HepG2 (cell line): ENCODE results near the gene GOT2. TPM values are rescaled to one million over a fixed set of nuclear protein-coding genes. Genes with fewer than 3 reads are reported as not detected.
"Not testable (repeated sequence)": the region's sequence is repeated elsewhere in the genome, so short reads cannot be mapped to it uniquely, and the experiment has no call there.

Source experiments
- ATAC-seq: fragments of 200-7000 bp; cut with Tn5 transposase; 3 replicates; pipeline ENCODE4 v1.9.1; 2020; ENCODE audit warnings: mild to moderate bottlenecking, moderate library complexity
- BruUV-seq: library from RNA; stranded (reverse); fragments of 400-500 nt; replicated peaks from 2 replicates; lab custom pipeline; 2021; lab: Mats Ljungman, UMichigan
- CTCF ChIA-PET: fragments of 300-600 bp; formaldehyde crosslinking; extraction: SDS; loops from one replicate; lab custom pipeline; 2021; ENCODE audit warnings: low total read pairs, inconsistent platforms, low intra/inter-chr PET ratio; lab: Yijun Ruan, JAX
- POLR2A ChIA-PET: fragments of 350-600 bp; sonication (Branson Sonifier 250); formaldehyde crosslinking; loops from one replicate; lab custom pipeline; 2020; ENCODE audit warnings: antibody characterized with exemption, inconsistent platforms; lab: Yijun Ruan, JAX
- DNase-seq: peaks from one replicate; pipeline ENCODE4 v3.0.0-alpha.2; 2015; ENCODE audit warnings: low spot score
- FAIRE-seq: peaks from 3 replicates; lab custom pipeline; 2011; peaks lifted over from hg19 to GRCh38; lab: Jason Lieb, UNC
- H2AFZ ChIP-seq: one replicate; pipeline ENCODE4 v1.6.1; 2011; ENCODE audit warnings: low read length, inconsistent platforms
- H3K27ac ChIP-seq: fragments of 300-600 bp; 3 replicates; pipeline ENCODE4 v1.8.0; 2011; ENCODE audit warnings: mixed run types, mild to moderate bottlenecking, mixed read lengths, low read length, inconsistent platforms; ENCODE audit not compliant: insufficient read depth; ENCODE audit errors: extremely low read length
- H3K27me3 ChIP-seq, 2 experiments: fragments of 200-600 bp in 1 of 2; 2 replicates in 1 of 2; 3 replicates in 1 of 2; pipeline versions ENCODE4 v1.6.0 to v1.8.0; 2011; ENCODE audit warnings: low read length in 2 of 2, mild to moderate bottlenecking in 2 of 2, moderate library complexity in 2 of 2, inconsistent platforms in 1 of 2; ENCODE audit not compliant: insufficient read depth in 2 of 2, control insufficient read depth in 1 of 2
- H3K36me3 ChIP-seq, 2 experiments: fragments of 200-600 bp in 1 of 2; replicated peaks in 1 of 2; 2 replicates in 1 of 2; 3 replicates in 1 of 2; pipeline versions ENCODE4 v1.5.1 to v1.8.0; 2011; ENCODE audit warnings: low read length in 2 of 2, inconsistent platforms in 1 of 2; ENCODE audit not compliant: insufficient read depth in 2 of 2, control insufficient read depth in 1 of 2
- H3K4me1 ChIP-seq: 2 replicates; pipeline ENCODE4 v1.5.1; 2012; ENCODE audit warnings: low read length, inconsistent platforms; ENCODE audit not compliant: insufficient read depth
- H3K4me2 ChIP-seq: 2 replicates; pipeline ENCODE4 v1.6.0; 2011; ENCODE audit warnings: low read depth, low read length, inconsistent platforms
- H3K4me3 ChIP-seq, 3 experiments: fragments of 200-600 bp in 1 of 3; sonication (generic), shearing (Covaris generic) in 1 of 3; replicated peaks in 1 of 3; 2 replicates each; pipeline ENCODE4 v1.5.1; 2011 to 2016; ENCODE audit warnings: low read length in 3 of 3, inconsistent platforms in 2 of 3, low read depth in 2 of 3, mild to moderate bottlenecking in 2 of 3, control low read depth in 1 of 3, mixed read lengths in 1 of 3; ENCODE audit not compliant: insufficient read depth in 1 of 3
- H3K79me2 ChIP-seq: one replicate; pipeline ENCODE4 v1.6.1; 2011; ENCODE audit warnings: low read length, inconsistent platforms; ENCODE audit not compliant: insufficient read depth
- H3K9ac ChIP-seq: 2 replicates; pipeline ENCODE4 v1.6.0; 2011; ENCODE audit warnings: mild to moderate bottlenecking, low read depth, low read length, inconsistent platforms; ENCODE audit not compliant: insufficient read depth
- H3K9me3 ChIP-seq: 2 replicates; pipeline ENCODE4 v1.5.1; 2012; ENCODE audit warnings: mild to moderate bottlenecking, low read length
- H4K20me1 ChIP-seq: 2 replicates; pipeline ENCODE4 v1.6.0; 2011; ENCODE audit warnings: inconsistent platforms, mild to moderate bottlenecking, low read length, moderate library complexity; ENCODE audit not compliant: insufficient read depth
- CEBPB ChIP-seq: IDR thresholded peaks from 2 replicates; pipeline ENCODE4 v1.6.1; 2011; ENCODE audit warnings: low read depth, low read length, improper control_type of control experiment, borderline replicate concordance
- CHD4 ChIP-seq: fragments of 200-600 bp; sonication (generic); IDR thresholded peaks from 2 replicates; pipeline ENCODE4 v1.7.0; 2017; ENCODE audit warnings: mild to moderate bottlenecking, low read length, borderline replicate concordance
- CREB1 ChIP-seq, 2 experiments: fragments of 450-650 bp in 1 of 2; IDR thresholded peaks; 2 replicates each; pipeline ENCODE4 v1.6.1; 2016 to 2017; ENCODE audit warnings: control low read depth in 1 of 2, mild to moderate bottlenecking in 1 of 2, missing compliant biosample characterization in 1 of 2, missing genetic modification characterization in 1 of 2
- SETDB1 ChIP-seq: sonication (generic); formaldehyde crosslinking; IDR thresholded peaks from 2 replicates; pipeline ENCODE4 v1.5.1; 2020; ENCODE audit warnings: missing genetic modification reagents, mild to moderate bottlenecking, borderline replicate concordance
- SMYD3 ChIP-seq: sonication (generic); formaldehyde crosslinking; IDR thresholded peaks from 2 replicates; pipeline ENCODE4 v1.8.1; 2023; ENCODE audit warnings: mild to moderate bottlenecking, missing genetic modification reagents
- SOX5 ChIP-seq: IDR thresholded peaks from 2 replicates; pipeline ENCODE4 v1.6.1; 2016; ENCODE audit warnings: borderline replicate concordance
- ZFP36 ChIP-seq: fragments of 150-350 bp; IDR thresholded peaks from 2 replicates; pipeline ENCODE4 v1.6.1; 2018; ENCODE audit warnings: borderline replicate concordance, low read length, low read depth; ENCODE audit not compliant: partially characterized antibody
- ZMYM3 ChIP-seq: sonication (generic); formaldehyde crosslinking; IDR thresholded peaks from 2 replicates; pipeline ENCODE4 v1.5.1; 2020; ENCODE audit warnings: mild to moderate bottlenecking, missing genetic modification reagents
- ZNF292 ChIP-seq: sonication (generic); formaldehyde crosslinking; IDR thresholded peaks from 2 replicates; pipeline ENCODE4 v1.8.1; 2022; ENCODE audit warnings: mild to moderate bottlenecking, low read depth, missing genetic modification reagents, borderline replicate concordance
- ZNF33A ChIP-seq: sonication (generic); formaldehyde crosslinking; IDR thresholded peaks from 2 replicates; pipeline ENCODE4 v1.5.1; 2020; ENCODE audit warnings: missing genetic modification reagents, mild to moderate bottlenecking, moderate library complexity, borderline replicate concordance
- ZNF460 ChIP-seq: sonication (generic); formaldehyde crosslinking; IDR thresholded peaks from 2 replicates; pipeline ENCODE4 v1.5.1; 2020; ENCODE audit warnings: missing genetic modification reagents, mild to moderate bottlenecking, borderline replicate concordance
- ZNF563 ChIP-seq: sonication (generic); formaldehyde crosslinking; IDR thresholded peaks from 2 replicates; pipeline ENCODE4 v1.8.0; 2022; ENCODE audit warnings: mild to moderate bottlenecking, moderate library complexity, missing genetic modification reagents
- ZNF770 ChIP-seq: sonication (generic); formaldehyde crosslinking; IDR thresholded peaks from 2 replicates; pipeline ENCODE4 v1.5.0; 2020; ENCODE audit warnings: mild to moderate bottlenecking, missing genetic modification reagents
- WGBS: methylation state at CpG from one replicate; pipeline ENCODE4 v1.1.6; 2017; ENCODE audit warnings: low lambda C conversion rate; 5-methylcytosine and 5-hydroxymethylcytosine counted together
- in situ Hi-C: cut with HindIII; loops from 2 replicates; pipeline ENCODE4 v1.10.0; 2017; ENCODE audit warnings: low pct_unique_long_range_greater_than_20kb; ENCODE audit not compliant: extremely low pct_ligation_motif_present
- intact Hi-C: fragments of 100-400 bp; cut with micrococcal nuclease; formaldehyde crosslinking; loops from one replicate; pipeline ENCODE4 v1.10.0; 2022; ENCODE audit not compliant: unreplicated experiment
- polyA plus RNA-seq, 8 experiments: library from polyadenylated mRNA; depleted of rRNA in 3 of 8; stranded (reverse) in 7 of 8; unstranded in 1 of 8; fragments of >200 nt; fragmentation: Illumina TruSeq in 4 of 8; extraction: Trizol in 4 of 8; gene quantifications; 2 replicates each; pipeline versions ENCODE4 v1.2.1 to v1.2.3, GENCODE V29; 2011 to 2016; ENCODE audit warnings: low read depth in 4 of 8, missing spikeins in 1 of 8, mixed read lengths in 1 of 8; ENCODE audit not compliant: insufficient read depth in 1 of 8
- total RNA-seq, 5 experiments: library from RNA; depleted of rRNA; stranded (reverse); fragments of >200 nt; fragmentation: Illumina TruSeq; extraction: Trizol; gene quantifications; 2 replicates each; pipeline ENCODE4 v1.2.3, GENCODE V29; 2016; ENCODE audit warnings: low read depth in 1 of 5

GOT2 gene
- total and polyA plus RNA-seq, 2 of the 13 experiments (the other 11 are each of a cell fraction or from before 2014, with no cell fraction given), result 32.6 to 121 TPM

- POLR2A ChIA-PET, result interaction anchor here (1.7 kb wide), 1 partner anchor 54 kb away, joined by 5 read pairs; the partner anchor contains the start of gene SLC38A7
- Histone ChIP-seq H4K20me1 (no peaks in the 10 kb centered on the region), H3K9me3 (no peaks in the 10 kb centered on the region), H3K9ac (no peak overlapping the region), H3K27ac (no peak overlapping the region), H3K4me2 (no peak overlapping the region), H3K4me1 (peaks cover 32% of the 10 kb centered on the region)
- ATAC-seq, result no peak
- TF ChIP-seq ZNF460, result peak; percentile 87
- TF ChIP-seq CREB1 (IDR thresholded peaks at IDR 0.05), result no peak
- TF ChIP-seq CREB1 (CRISPR knock-in tag; IDR thresholded peaks at IDR 0.05), result no peak
- peak; percentile 82 for TF ChIP-seq ZFP36
- peak; percentile 49; the same call in 1 of the 2 replicates for TF ChIP-seq ZNF770 (CRISPR knock-in tag)
- no peak for TF ChIP-seq SOX5 (CRISPR knock-in tag)
- TF ChIP-seq ZNF33A (CRISPR knock-in tag), result no peak
- TF ChIP-seq ZNF563, result 0 out of 2 replicates have a peak, but pooled peaks have one; percentile 22
- TF ChIP-seq CHD4, result no peak
- no peak for TF ChIP-seq SETDB1 (CRISPR knock-in tag)
- TF ChIP-seq ZMYM3 (CRISPR knock-in tag), result peak; percentile 58; the same call in 1 of the 2 replicates
- no peak for TF ChIP-seq SMYD3 (CRISPR knock-in tag)
- 0 out of 2 replicates have a peak, but pooled peaks have one; percentile 20 for TF ChIP-seq CEBPB
- TF ChIP-seq ZNF292, result no peak
- TF ChIP-seq, all 625 proteins: peak for 6
- DNase-seq (no peak), FAIRE-seq (no peak)
- 44% methylated on average over 5 of the region's 5 CpGs for WGBS
- H2AFZ ChIP-seq, result no peak overlapping the region
- H3K4me3 ChIP-seq, result no peak overlapping the region
- in situ Hi-C loops (loop anchor here (10.0 kb wide), 1 partner anchor 234 kb away; the partner anchor contains the start of gene NDRG4), intact Hi-C loops (no loop called here)
- no peaks in the 10 kb centered on the region for H3K27me3 ChIP-seq
- H3K79me2 ChIP-seq, result no peaks in the 10 kb centered on the region
- no peaks in the 10 kb centered on the region for H3K36me3 ChIP-seq
- no TSS peak for BruUV-seq
- CTCF ChIA-PET, result no interaction called here
Measured at GRCh38 chr16:58738672-58739296, 4.7 kb upstream of the GOT2 start.

GRCh38 chr16:58736341-58736740 lies 2.2 kb upstream of the GOT2 start:
- H3K9ac ChIP-seq, H3K9me3 ChIP-seq, H3K4me3 ChIP-seq, FAIRE-seq, BruUV-seq, intact Hi-C loops, CTCF ChIA-PET, H3K27me3 ChIP-seq, POLR2A ChIA-PET, H3K36me3 ChIP-seq, H3K27ac ChIP-seq, DNase-seq, ATAC-seq, H3K4me2 ChIP-seq, H4K20me1 ChIP-seq, H2AFZ ChIP-seq: not testable (repeated sequence)
- H3K4me1 ChIP-seq, result peaks cover 50% of the 10 kb centered on the region
- peaks cover 20% of the 10 kb centered on the region for H3K79me2 ChIP-seq
- in situ Hi-C loops, result loop anchor here (10.0 kb wide), 1 partner anchor 232 kb away; the partner anchor contains the start of gene NDRG4
- WGBS, result 63% methylated on average over 3 of the region's 3 CpGs
